Right lobe of liver (tissue), 6 donors: ENCODE results near the gene CLCN4. TPM values are rescaled to one million over a fixed set of nuclear protein-coding genes. Genes with fewer than 3 reads are reported as not detected.
A peak's percentile ranks its signal among the peaks of the same experiment; 100 is the strongest.

Experiments used
- ATAC-seq, 4 donors: fragments of 200-7000 bp; cut with Tn5 transposase; one replicate each; pipeline ENCODE4 v1.9.1; 2020; ENCODE audit warnings: mild to moderate bottlenecking in 4 of 4, moderate library complexity in 4 of 4
- DNase-seq, 3 donors: peaks; one replicate each; pipeline ENCODE4 v3.0.0-alpha.2; 2020
- H3K27ac ChIP-seq, 3 donors: fragments of 200-600 bp; one replicate each; pipeline ENCODE4 v1.8.0; 2022
- H3K27me3 ChIP-seq, 2 donors: fragments of 200-600 bp; one replicate each; pipeline ENCODE4 v1.8.0; 2022
- H3K36me3 ChIP-seq, 4 donors: fragments of 200-600 bp; sonication (generic) in 1 of 4; one replicate each; pipeline versions ENCODE4 v1.5.1 to v1.8.0; 2017 to 2022; ENCODE audit warnings: control low read depth in 1 of 4
- H3K4me1 ChIP-seq, 4 donors: fragments of 200-600 bp; sonication (generic) in 1 of 4; one replicate each; pipeline versions ENCODE4 v1.5.1 to v1.8.0; 2017 to 2022; ENCODE audit warnings: control low read depth in 1 of 4
- H3K4me3 ChIP-seq, 3 donors: fragments of 200-600 bp; one replicate each; pipeline ENCODE4 v1.8.0; 2022
- H3K9me3 ChIP-seq, 4 donors: fragments of 200-600 bp; sonication (generic) in 1 of 4; one replicate each; pipeline versions ENCODE4 v1.5.1 to v1.8.0; 2017 to 2022; ENCODE audit warnings: control low read depth in 1 of 4
- POLR2A ChIP-seq: fragments of 450-650 bp; IDR thresholded peaks from one replicate; pipeline ENCODE4 v1.6.1; 2017; ENCODE audit warnings: antibody characterized with exemption, mild to moderate bottlenecking
- WGBS: methylation state at CpG from one replicate; pipeline ENCODE4 v1.1.6; 2018; ENCODE audit warnings: low coverage, low lambda C conversion rate; ENCODE audit not compliant: insufficient coverage; ENCODE audit errors: missing lambda C conversion rate; 5-methylcytosine and 5-hydroxymethylcytosine counted together
- intact Hi-C, 2 donors: fragments of 100-400 bp; cut with DNase I; formaldehyde crosslinking; loops; one replicate each; pipeline versions ENCODE4 v1.11.2 to v1.14.1; 2022
- total RNA-seq, 6 experiments: library from RNA; depleted of rRNA in 2 of 6; stranded (reverse); fragments of >200 nt in 2 of 6; fragmentation: NEBNext Ultra II Directional in 3 of 6; extraction: Animal tissue kit (Norgen Biotek cat#: 25700) in 3 of 6; gene quantifications; one replicate each; pipeline versions ENCODE4 v1.1.0 to v1.2.4, GENCODE V29; 2016 to 2023
- TF ChIP-seq, protein P1 (sequence below), 4 donors: fragments of 200-600 bp in 3 of 4; fragments of 450-650 bp in 1 of 4; IDR thresholded peaks; one replicate each; pipeline versions ENCODE4 v1.5.1 to v1.8.0; 2016 to 2022; ENCODE audit warnings: antibody characterized with exemption in 4 of 4, mild to moderate bottlenecking in 2 of 4
- donor health status: DM: no; HTN: yes; CAD: no.
- donor health status: DM: no; HTN: no; CAD: no.
- donor health status: DM: no; HTN: no; CAD: no.
- donor health status: DM: no; HTN: yes; CAD: no.
- donor health status: DM: no; HTN: yes; CAD: no.

The CLCN4 gene
- total RNA-seq, 6 experiments from 2014 or later = 3.5 to 5.5 (median 4.0) TPM

DNA sequence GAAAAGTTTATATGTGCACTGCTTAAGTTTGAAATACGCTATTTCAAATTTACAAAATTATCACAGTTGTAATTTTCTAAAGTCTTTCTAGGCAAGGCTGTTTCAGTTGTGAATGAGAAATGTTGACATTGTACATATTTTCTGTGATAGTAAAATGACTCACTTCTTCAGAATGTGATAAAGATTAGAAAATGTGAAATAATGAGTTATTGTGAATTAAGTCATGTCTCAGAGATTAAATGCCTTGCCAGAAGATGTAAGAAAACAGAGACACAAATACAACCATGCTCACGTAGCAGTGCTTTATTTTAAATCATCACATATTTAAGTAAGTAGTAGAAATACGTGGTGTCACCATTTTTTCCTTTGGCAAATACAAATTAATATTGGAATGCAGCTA lies 768 bp downstream of the CLCN4 start:
- 24% methylated on average over 3 of the region's 3 CpGs for whole genome bisulfite sequencing
- intact Hi-C loops = no loop called here
- H3K27ac ChIP-seq = peak overlapping the region; percentile 30 to 74 (median 64)
- no peaks in the 10 kb centered on the region for H3K36me3 ChIP-seq
- H3K27me3 ChIP-seq = peaks cover 0 to 7% of the 10 kb centered on the region in 2 donors
- TF ChIP-seq, protein P1, sequence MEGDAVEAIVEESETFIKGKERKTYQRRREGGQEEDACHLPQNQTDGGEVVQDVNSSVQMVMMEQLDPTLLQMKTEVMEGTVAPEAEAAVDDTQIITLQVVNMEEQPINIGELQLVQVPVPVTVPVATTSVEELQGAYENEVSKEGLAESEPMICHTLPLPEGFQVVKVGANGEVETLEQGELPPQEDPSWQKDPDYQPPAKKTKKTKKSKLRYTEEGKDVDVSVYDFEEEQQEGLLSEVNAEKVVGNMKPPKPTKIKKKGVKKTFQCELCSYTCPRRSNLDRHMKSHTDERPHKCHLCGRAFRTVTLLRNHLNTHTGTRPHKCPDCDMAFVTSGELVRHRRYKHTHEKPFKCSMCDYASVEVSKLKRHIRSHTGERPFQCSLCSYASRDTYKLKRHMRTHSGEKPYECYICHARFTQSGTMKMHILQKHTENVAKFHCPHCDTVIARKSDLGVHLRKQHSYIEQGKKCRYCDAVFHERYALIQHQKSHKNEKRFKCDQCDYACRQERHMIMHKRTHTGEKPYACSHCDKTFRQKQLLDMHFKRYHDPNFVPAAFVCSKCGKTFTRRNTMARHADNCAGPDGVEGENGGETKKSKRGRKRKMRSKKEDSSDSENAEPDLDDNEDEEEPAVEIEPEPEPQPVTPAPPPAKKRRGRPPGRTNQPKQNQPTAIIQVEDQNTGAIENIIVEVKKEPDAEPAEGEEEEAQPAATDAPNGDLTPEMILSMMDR (IDR thresholded peaks at IDR 0.05) = no peak
- no peak for TF ChIP-seq POLR2A
- H3K9me3 ChIP-seq = no peaks in the 10 kb centered on the region
- no peak for ATAC-seq
- DNase-seq = no peak
- H3K4me1 ChIP-seq = peaks cover 0 to 10% (median 0%) of the 10 kb centered on the region in 4 donors
- peak overlapping the region; percentile 24 to 49 (median 37) for H3K4me3 ChIP-seq

DNA sequence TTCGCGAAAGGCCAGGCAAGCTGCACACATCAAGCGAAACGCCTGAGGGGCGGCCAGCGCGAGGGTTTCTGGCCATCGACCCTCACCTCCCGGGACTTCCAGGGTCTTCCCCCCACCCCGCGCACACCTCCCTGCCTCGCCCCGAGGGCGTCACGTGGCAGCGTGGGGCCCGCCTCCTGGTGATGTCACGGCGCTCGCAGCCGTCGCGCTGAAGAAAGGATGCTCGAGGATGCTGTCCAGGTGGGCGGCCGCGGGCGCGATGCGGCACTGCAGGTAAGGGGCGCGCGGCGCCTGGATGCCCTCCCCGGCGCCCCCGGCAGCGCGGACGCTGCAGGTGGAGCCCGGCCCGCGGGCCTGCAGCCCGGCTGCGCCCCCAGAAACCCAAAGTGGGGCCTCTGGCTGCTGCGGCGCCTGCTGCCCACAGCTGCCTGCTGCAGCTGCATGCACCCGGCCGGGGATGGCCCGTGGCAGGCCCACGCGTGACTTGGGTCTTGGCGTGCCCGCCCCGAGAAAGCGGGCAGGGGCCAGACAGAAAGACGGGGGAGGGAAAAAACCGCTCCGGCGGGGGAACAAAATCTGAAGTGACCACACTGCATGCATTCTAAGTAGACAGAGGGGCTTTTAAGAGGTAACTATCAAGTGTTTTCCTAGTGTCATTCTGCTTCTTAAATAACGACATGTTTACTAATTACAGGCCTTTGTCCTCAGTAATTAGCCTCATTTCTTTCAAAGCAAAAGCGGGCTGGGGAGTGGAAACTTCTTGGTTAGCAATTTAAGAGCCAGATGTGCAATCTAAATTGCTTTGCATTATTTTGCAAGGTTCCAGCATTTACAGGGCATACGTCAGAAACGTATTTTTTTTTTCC lies 1.7 kb downstream of the CLCN4 start:
- intact Hi-C loops = no loop called here
- ATAC-seq (peak in 2 of 4 donors; percentile 14 to 26), DNase-seq (peak in 1 of 3 donors; percentile 52)
- Histone ChIP-seq H3K36me3 (no peaks in the 10 kb centered on the region), H3K9me3 (no peaks in the 10 kb centered on the region), H3K27ac (no peak overlapping the region), H3K4me3 (peak overlapping the region in 2 of 3 donors; percentile 31 to 49), H3K27me3 (peaks cover 0 to 7% of the 10 kb centered on the region in 2 donors), H3K4me1 (peaks cover 0 to 10% (median 0%) of the 10 kb centered on the region in 4 donors)
- TF ChIP-seq POLR2A = no peak
- TF ChIP-seq, protein P1 (IDR thresholded peaks at IDR 0.05) = no peak
- WGBS = 34% methylated on average over 25 of the region's 64 CpGs

DNA sequence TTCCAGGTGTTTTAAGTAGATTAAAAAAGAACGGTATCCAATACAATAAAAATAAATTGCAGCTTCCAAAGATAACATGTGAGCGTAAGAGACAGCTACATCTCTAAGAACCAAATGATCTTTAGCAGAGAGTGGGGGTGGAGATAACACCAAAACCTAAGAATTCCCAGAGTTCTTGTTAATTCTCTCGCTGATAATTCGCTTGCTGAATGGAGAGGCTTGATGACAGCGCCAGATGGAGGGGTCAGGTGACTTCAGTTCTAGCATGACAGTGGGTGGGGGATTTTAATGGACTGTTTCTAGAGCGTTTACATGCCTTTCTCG lies 2.3 kb downstream of the CLCN4 start:
- ATAC-seq (no peak), DNase-seq (no peak)
- H3K9me3 ChIP-seq = no peaks in the 10 kb centered on the region
- H3K4me1 ChIP-seq = peaks cover 0 to 10% (median 0%) of the 10 kb centered on the region in 4 donors
- H3K4me3 ChIP-seq = no peak overlapping the region
- H3K36me3 ChIP-seq = no peaks in the 10 kb centered on the region
- H3K27ac ChIP-seq = no peak overlapping the region
- 53% methylated on average over 7 of the region's 7 CpGs for WGBS
- peaks cover 0 to 7% of the 10 kb centered on the region in 2 donors for H3K27me3 ChIP-seq
- intact Hi-C loops = no loop called here
- TF ChIP-seq POLR2A = no peak
- TF ChIP-seq, protein P1 (IDR thresholded peaks at IDR 0.05) = no peak

DNA sequence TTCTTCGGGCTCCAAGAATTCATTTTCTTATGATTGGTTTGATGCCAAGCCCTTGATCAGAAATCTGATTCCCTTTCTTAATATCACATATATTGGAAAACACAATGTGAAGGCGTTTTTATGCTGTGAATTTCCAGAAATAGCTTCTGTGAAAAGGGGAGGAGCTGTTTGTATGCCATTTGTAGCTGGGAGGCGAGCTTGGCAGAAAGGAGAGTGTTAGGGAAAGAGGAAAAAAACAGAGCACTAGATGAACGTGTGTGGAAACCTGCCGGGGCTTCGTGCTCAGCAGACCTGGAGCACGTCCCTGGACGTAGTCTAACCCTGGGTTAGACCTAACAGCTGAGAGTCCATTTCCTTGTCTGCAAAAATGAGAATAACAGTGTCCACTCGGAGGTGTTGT lies 3.4 kb downstream of the CLCN4 start:
- Histone ChIP-seq H3K27ac (no peak overlapping the region), H3K36me3 (no peaks in the 10 kb centered on the region), H3K9me3 (no peaks in the 10 kb centered on the region), H3K27me3 (peaks cover 0 to 7% of the 10 kb centered on the region in 2 donors), H3K4me3 (no peak overlapping the region), H3K4me1 (peaks cover 0 to 10% (median 0%) of the 10 kb centered on the region in 4 donors)
- DNase-seq (no peak), ATAC-seq (no peak)
- TF ChIP-seq, protein P1 (IDR thresholded peaks at IDR 0.05) = no peak
- no peak for TF ChIP-seq POLR2A
- WGBS = 66% methylated on average over 9 of the region's 9 CpGs
- intact Hi-C loops = no loop called here
